ENCODE results near the gene SLC44A3. TPM values are rescaled to one million over a fixed set of nuclear protein-coding genes. Genes with fewer than 3 reads are reported as not detected.
A peak's percentile ranks its signal among the peaks of the same experiment; 100 is the strongest.

Gene SLC44A3
- total RNA-seq, 1 experiment from 2014 or later: 32.0 TPM

GRCh38 chr1:94925561-94926125, 105.5 kb downstream of the SLC44A3 start:
- H3K4me1 Mint-ChIP-seq (ENCODE audit: low read depth, unreplicated experiment): peaks cover 54% of the 10 kb centered on the region
- H3K9me3 Mint-ChIP-seq (ENCODE audit: low read depth, unreplicated experiment): no peaks in the 10 kb centered on the region
- TF ChIP-seq CTCF (IDR thresholded peaks at IDR 0.05; ENCODE audit: unreplicated experiment): no peak
- no TSS peak for BruUV-seq (replicated peaks)
- DNase-seq: peak; percentile 73
- peaks cover 55% of the 10 kb centered on the region for H3K36me3 Mint-ChIP-seq (ENCODE audit: insufficient read depth, unreplicated experiment)
- peak overlapping the region; percentile 85 for H3K27ac Mint-ChIP-seq (ENCODE audit: unreplicated experiment)
- H3K27me3 Mint-ChIP-seq (ENCODE audit: unreplicated experiment): no peaks in the 10 kb centered on the region
- CTCF ChIA-PET: no interaction called here
- peak overlapping the region; percentile 98 for H3K4me3 Mint-ChIP-seq (ENCODE audit: low read depth, unreplicated experiment)
- intact Hi-C loops (cut with micrococcal nuclease; ENCODE audit: unreplicated experiment): loop anchor here (1.0 to 5.0 kb wide), 2 partner anchors 63 to 116 kb away; no protein-coding TSS in a partner anchor

- CTCF ChIA-PET: interaction anchor here (1.0 to 1.9 kb wide), 2 partner anchors 115 to 117 kb away, joined by 6 to 9 read pairs; no protein-coding TSS in a partner anchor
- Mint-ChIP-seq H3K4me3 (ENCODE audit: low read depth, unreplicated experiment) (peak overlapping the region; percentile 98), H3K27ac (ENCODE audit: unreplicated experiment) (peak overlapping the region; percentile 85), H3K36me3 (ENCODE audit: insufficient read depth, unreplicated experiment) (peaks cover 50% of the 10 kb centered on the region), H3K4me1 (ENCODE audit: low read depth, unreplicated experiment) (peaks cover 51% of the 10 kb centered on the region), H3K9me3 (ENCODE audit: low read depth, unreplicated experiment) (no peaks in the 10 kb centered on the region), H3K27me3 (ENCODE audit: unreplicated experiment) (no peaks in the 10 kb centered on the region)
- intact Hi-C loops (cut with micrococcal nuclease; ENCODE audit: unreplicated experiment): loop anchor here (5.0 kb wide), 1 partner anchor 64 kb away; no protein-coding TSS in a partner anchor
- BruUV-seq (replicated peaks): no TSS peak
- TF ChIP-seq CTCF (IDR thresholded peaks at IDR 0.05; ENCODE audit: unreplicated experiment): peak; percentile 62
- DNase-seq: peak; percentile 78
These were observed 106.2 kb downstream of the SLC44A3 start for GRCh38 chr1:94926126-94926914.

GRCh38 chr1:94926915-94927404, 106.8 kb downstream of the SLC44A3 start, which contains the start of gene CNN3:
Gene CNN3, minus strand, starts transcription at chr1:94927110. Its CDS starts 216 bp downstream, at chr1:94926894.
- Mint-ChIP-seq H3K4me3 (ENCODE audit: low read depth, unreplicated experiment) (peak within 1 kb of the TSS; percentile 98), H3K27me3 (ENCODE audit: unreplicated experiment) (no peaks in the 10 kb centered on the region), H3K4me1 (ENCODE audit: low read depth, unreplicated experiment) (peaks cover 51% of the 10 kb centered on the region), H3K27ac (ENCODE audit: unreplicated experiment) (peak within 1 kb of the TSS; percentile 86), H3K36me3 (ENCODE audit: insufficient read depth, unreplicated experiment) (peaks cover 49% of the 10 kb centered on the region), H3K9me3 (ENCODE audit: low read depth, unreplicated experiment) (no peaks in the 10 kb centered on the region)
- BruUV-seq (replicated peaks): no TSS peak
- CTCF ChIA-PET: interaction anchor here (1.0 to 1.9 kb wide), 3 partner anchors 73 to 116 kb away, joined by 3 to 9 read pairs (median 6); no protein-coding TSS in a partner anchor
- TF ChIP-seq CTCF (IDR thresholded peaks at IDR 0.05; ENCODE audit: unreplicated experiment): no peak
- peak; percentile 95 for DNase-seq
- intact Hi-C loops (cut with micrococcal nuclease; ENCODE audit: unreplicated experiment): loop anchor here (5.0 kb wide), 1 partner anchor 65 kb away; no protein-coding TSS in a partner anchor

- Mint-ChIP-seq H3K4me1 (ENCODE audit: low read depth, unreplicated experiment) (peaks cover 51% of the 10 kb centered on the region), H3K27me3 (ENCODE audit: unreplicated experiment) (no peaks in the 10 kb centered on the region), H3K4me3 (ENCODE audit: low read depth, unreplicated experiment) (peak overlapping the region; percentile 98), H3K27ac (ENCODE audit: unreplicated experiment) (peak overlapping the region; percentile 86), H3K9me3 (ENCODE audit: low read depth, unreplicated experiment) (no peaks in the 10 kb centered on the region), H3K36me3 (ENCODE audit: insufficient read depth, unreplicated experiment) (peaks cover 49% of the 10 kb centered on the region)
- BruUV-seq (replicated peaks): TSS peak; percentile 63
- DNase-seq: no peak
- TF ChIP-seq CTCF (IDR thresholded peaks at IDR 0.05; ENCODE audit: unreplicated experiment): no peak
- intact Hi-C loops (cut with micrococcal nuclease; ENCODE audit: unreplicated experiment): loop anchor here (5.0 kb wide), 1 partner anchor 65 kb away; no protein-coding TSS in a partner anchor
- CTCF ChIA-PET: interaction anchor here (0.6 to 1.9 kb wide), 4 partner anchors 70 to 116 kb away, joined by 3 to 9 read pairs (median 7); no protein-coding TSS in a partner anchor
These were observed 107.4 kb downstream of the SLC44A3 start for GRCh38 chr1:94927405-94928175.
